ENCODE measurements around the gene GPR183. TPM values are rescaled to one million over a fixed set of nuclear protein-coding genes. Genes with fewer than 3 reads are reported as not detected.

GPR183 gene
- total and polyA plus RNA-seq, 4 donors = 1.7 to 25.3 (median 13.9) TPM

DNA sequence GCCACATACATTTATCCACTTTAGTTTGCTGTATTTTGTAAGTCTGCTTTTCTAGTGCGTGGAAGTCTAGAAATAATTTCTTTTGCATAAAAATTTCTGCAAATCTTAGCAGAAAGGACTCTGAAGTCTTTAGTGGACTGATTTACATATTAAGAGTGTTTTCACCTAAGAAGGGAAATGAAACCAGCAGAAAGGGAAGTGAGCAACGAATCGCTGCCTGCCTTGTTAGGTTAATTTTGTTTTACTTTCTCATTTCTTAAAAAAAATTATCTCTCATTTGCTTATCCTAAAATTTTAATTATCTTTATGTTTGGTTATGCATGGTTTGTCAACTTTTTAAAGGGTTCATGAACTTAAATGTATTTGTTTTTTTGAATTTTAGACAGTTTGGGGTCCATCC, 48.3 kb downstream of the GPR183 start:
- peaks cover 0 to 3% of the 10 kb centered on the region in 2 donors for H3K36me3 ChIP-seq (ENCODE audit: control insufficient read depth in 1 of 2, insufficient read depth in 2 of 2, low read length in 1 of 2)
- intact Hi-C loops (cut with DNase I) = no loop called here
- H3K27ac ChIP-seq (ENCODE audit: low read depth in 1 of 2, low read length in 2 of 2) = no peak overlapping the region
- WGBS, 2 donors = 91 to 92% methylated on average over 3 of the region's 3 CpGs
- no peaks in the 10 kb centered on the region for H3K9me3 ChIP-seq (ENCODE audit: control insufficient read depth, low read length)
- ATAC-seq (ENCODE audit: low FRiP score) (no peak), DNase-seq (no peak)
- H3K4me3 ChIP-seq (ENCODE audit: low read length in 2 of 2) = no peak overlapping the region
- no peaks in the 10 kb centered on the region for H3K4me1 ChIP-seq (ENCODE audit: control insufficient read depth in 1 of 2, insufficient read depth in 2 of 2, low read length in 2 of 2)
- H3K27me3 ChIP-seq (ENCODE audit: control insufficient read depth in 1 of 2, insufficient read depth in 2 of 2, low read length in 1 of 2) = no peaks in the 10 kb centered on the region

DNA sequence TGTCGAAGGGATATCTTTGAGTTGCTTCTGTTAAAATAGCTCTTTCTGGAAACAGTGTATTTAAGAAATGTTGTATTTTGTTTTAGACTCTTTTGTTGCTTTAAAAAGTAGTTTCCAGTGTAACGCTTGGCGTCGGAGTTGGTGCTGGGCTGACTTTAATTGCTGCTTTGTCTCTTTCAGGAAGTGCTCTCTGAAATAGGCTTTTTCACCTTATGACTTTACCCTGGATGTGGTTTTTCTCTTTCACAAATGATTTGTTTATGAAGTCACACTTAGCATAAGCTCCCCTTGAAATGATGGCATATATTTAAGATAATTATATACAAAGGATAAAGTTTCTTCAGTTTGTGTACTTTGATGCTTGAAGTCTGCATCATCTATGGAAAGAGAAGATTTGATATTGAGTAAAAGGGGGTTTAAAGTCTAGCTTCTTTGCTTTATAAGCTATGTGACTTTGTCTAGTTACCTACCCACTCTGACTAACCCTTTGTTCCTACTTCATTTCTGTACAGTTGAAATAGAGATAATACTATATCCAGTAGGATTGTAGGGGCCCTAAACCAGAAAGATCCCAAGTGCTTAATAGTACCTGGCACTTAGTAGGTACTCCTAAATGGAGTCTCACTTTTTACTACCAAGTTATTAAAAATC, 48.9 kb downstream of the GPR183 start, which contains the start of gene GPR18:
Gene GPR18, minus strand, starts transcription at position 170 of the 651 bp plus-strand sequence. CDS start 2,507 bp downstream, outside the sequence.
- Histone ChIP-seq H3K27ac (ENCODE audit: low read depth in 1 of 2, low read length in 2 of 2) (no peak within 1 kb of the TSS), H3K4me3 (ENCODE audit: low read length in 2 of 2) (no peak within 1 kb of the TSS)
- intact Hi-C loops (cut with DNase I) = no loop called here

DNA sequence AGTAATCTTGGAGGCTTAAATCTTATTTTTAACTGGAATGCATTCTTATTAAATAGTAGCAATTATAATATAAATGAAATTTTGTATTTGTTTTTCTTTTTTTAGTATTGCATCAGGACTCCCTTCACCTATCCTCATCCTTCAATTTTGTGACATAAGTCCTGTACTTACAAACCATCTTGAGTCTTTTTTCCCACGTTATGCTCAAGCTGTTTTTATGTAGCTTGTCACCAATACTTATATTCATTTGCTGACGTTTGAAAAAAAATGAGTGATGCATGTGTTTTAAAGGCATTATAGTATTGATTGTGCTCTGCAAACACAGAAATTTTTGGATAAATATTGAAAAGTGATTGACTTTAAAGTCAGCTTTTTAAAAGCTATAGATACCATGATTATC, 49.9 kb downstream of the GPR183 start:
- H3K9me3 ChIP-seq (ENCODE audit: control insufficient read depth, low read length) = no peaks in the 10 kb centered on the region
- H3K4me3 ChIP-seq (ENCODE audit: low read length in 2 of 2) = no peak overlapping the region
- peaks cover 0 to 3% of the 10 kb centered on the region in 2 donors for H3K36me3 ChIP-seq (ENCODE audit: control insufficient read depth in 1 of 2, insufficient read depth in 2 of 2, low read length in 1 of 2)
- no peak for DNase-seq
- intact Hi-C loops (cut with DNase I) = no loop called here
- ATAC-seq (ENCODE audit: low FRiP score) = no peak
- WGBS, 2 donors = 84 to 90% methylated on average over 2 of the region's 2 CpGs
- no peak overlapping the region for H3K27ac ChIP-seq (ENCODE audit: low read depth in 1 of 2, low read length in 2 of 2)
- H3K4me1 ChIP-seq (ENCODE audit: control insufficient read depth in 1 of 2, insufficient read depth in 2 of 2, low read length in 2 of 2) = no peaks in the 10 kb centered on the region
- no peaks in the 10 kb centered on the region for H3K27me3 ChIP-seq (ENCODE audit: control insufficient read depth in 1 of 2, insufficient read depth in 2 of 2, low read length in 1 of 2)

More for the DNA sequence above, 48.9 kb downstream of the GPR183 start, which contains the start of gene GPR18:
- Histone ChIP-seq H3K9me3 (ENCODE audit: control insufficient read depth, low read length) (no peaks in the 10 kb centered on the region), H3K27me3 (ENCODE audit: control insufficient read depth in 1 of 2, insufficient read depth in 2 of 2, low read length in 1 of 2) (no peaks in the 10 kb centered on the region), H3K4me1 (ENCODE audit: control insufficient read depth in 1 of 2, insufficient read depth in 2 of 2, low read length in 2 of 2) (no peaks in the 10 kb centered on the region), H3K36me3 (ENCODE audit: control insufficient read depth in 1 of 2, insufficient read depth in 2 of 2, low read length in 1 of 2) (peaks cover 0 to 3% of the 10 kb centered on the region in 2 donors)
- DNase-seq = no peak
- no peak for ATAC-seq (ENCODE audit: low FRiP score)
- WGBS, 2 donors = 86 to 90% methylated on average over 4 of the region's 4 CpGs

GRCh38 chr13:99256709-99257108, 50.5 kb downstream of the GPR183 start:
- no peak overlapping the region for H3K27ac ChIP-seq (ENCODE audit: low read depth in 1 of 2, low read length in 2 of 2)
- H3K9me3 ChIP-seq (ENCODE audit: control insufficient read depth, low read length) = no peaks in the 10 kb centered on the region
- H3K36me3 ChIP-seq (ENCODE audit: control insufficient read depth in 1 of 2, insufficient read depth in 2 of 2, low read length in 1 of 2) = peaks cover 0 to 3% of the 10 kb centered on the region in 2 donors
- DNase-seq = no peak
- H3K27me3 ChIP-seq (ENCODE audit: control insufficient read depth in 1 of 2, insufficient read depth in 2 of 2, low read length in 1 of 2) = no peaks in the 10 kb centered on the region
- no peak for ATAC-seq (ENCODE audit: low FRiP score)
- H3K4me1 ChIP-seq (ENCODE audit: control insufficient read depth in 1 of 2, insufficient read depth in 2 of 2, low read length in 2 of 2) = no peaks in the 10 kb centered on the region
- H3K4me3 ChIP-seq (ENCODE audit: low read length in 2 of 2) = no peak overlapping the region
- intact Hi-C loops (cut with DNase I) = no loop called here
- WGBS, 2 donors = 68 to 69% methylated on average over 3 of the region's 3 CpGs

- H3K27me3 ChIP-seq (ENCODE audit: control insufficient read depth in 1 of 2, insufficient read depth in 2 of 2, low read length in 1 of 2) = no peaks in the 10 kb centered on the region
- no peaks in the 10 kb centered on the region for H3K9me3 ChIP-seq (ENCODE audit: control insufficient read depth, low read length)
- DNase-seq = no peak
- H3K4me1 ChIP-seq (ENCODE audit: control insufficient read depth in 1 of 2, insufficient read depth in 2 of 2, low read length in 2 of 2) = no peaks in the 10 kb centered on the region
- no peak overlapping the region for H3K27ac ChIP-seq (ENCODE audit: low read depth in 1 of 2, low read length in 2 of 2)
- 92 to 93% methylated on average over 2 of the region's 2 CpGs for WGBS, 2 donors
- peaks cover 0 to 3% of the 10 kb centered on the region in 2 donors for H3K36me3 ChIP-seq (ENCODE audit: control insufficient read depth in 1 of 2, insufficient read depth in 2 of 2, low read length in 1 of 2)
- no peak for ATAC-seq (ENCODE audit: low FRiP score)
- no peak overlapping the region for H3K4me3 ChIP-seq (ENCODE audit: low read length in 2 of 2)
- intact Hi-C loops (cut with DNase I) = no loop called here
Measured at GRCh38 chr13:99256283-99256682, 50.9 kb downstream of the GPR183 start.

DNA sequence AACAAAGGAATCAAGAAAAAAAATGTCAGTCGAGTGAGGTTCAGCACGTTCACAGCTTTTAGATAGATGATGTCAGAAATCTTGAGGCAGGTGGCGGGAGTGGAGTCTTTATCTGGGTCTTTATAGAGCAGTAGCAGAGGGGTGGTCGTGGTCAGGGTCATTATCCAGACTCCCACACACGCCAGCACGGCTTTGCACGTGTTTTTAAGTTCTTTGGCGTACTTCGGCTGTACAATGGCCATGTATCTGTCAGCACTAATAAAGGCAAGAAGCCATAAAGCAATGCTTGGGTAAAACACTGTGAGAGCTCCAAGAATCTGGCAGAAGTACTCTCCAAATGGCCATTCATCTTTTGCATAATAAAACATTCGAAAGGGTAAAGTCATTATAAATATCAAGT, 51.9 kb downstream of the GPR183 start:
- no peak for ATAC-seq (ENCODE audit: low FRiP score)
- H3K27ac ChIP-seq (ENCODE audit: low read depth in 1 of 2, low read length in 2 of 2) = no peak overlapping the region
- H3K36me3 ChIP-seq (ENCODE audit: control insufficient read depth in 1 of 2, insufficient read depth in 2 of 2, low read length in 1 of 2) = peaks cover 0 to 3% of the 10 kb centered on the region in 2 donors
- no peaks in the 10 kb centered on the region for H3K4me1 ChIP-seq (ENCODE audit: control insufficient read depth in 1 of 2, insufficient read depth in 2 of 2, low read length in 2 of 2)
- no peaks in the 10 kb centered on the region for H3K9me3 ChIP-seq (ENCODE audit: control insufficient read depth, low read length)
- 53 to 66% methylated on average over 10 of the region's 10 CpGs for WGBS, 2 donors
- H3K27me3 ChIP-seq (ENCODE audit: control insufficient read depth in 1 of 2, insufficient read depth in 2 of 2, low read length in 1 of 2) = no peaks in the 10 kb centered on the region
- intact Hi-C loops (cut with DNase I) = no loop called here
- no peak overlapping the region for H3K4me3 ChIP-seq (ENCODE audit: low read length in 2 of 2)
- DNase-seq = no peak

DNA sequence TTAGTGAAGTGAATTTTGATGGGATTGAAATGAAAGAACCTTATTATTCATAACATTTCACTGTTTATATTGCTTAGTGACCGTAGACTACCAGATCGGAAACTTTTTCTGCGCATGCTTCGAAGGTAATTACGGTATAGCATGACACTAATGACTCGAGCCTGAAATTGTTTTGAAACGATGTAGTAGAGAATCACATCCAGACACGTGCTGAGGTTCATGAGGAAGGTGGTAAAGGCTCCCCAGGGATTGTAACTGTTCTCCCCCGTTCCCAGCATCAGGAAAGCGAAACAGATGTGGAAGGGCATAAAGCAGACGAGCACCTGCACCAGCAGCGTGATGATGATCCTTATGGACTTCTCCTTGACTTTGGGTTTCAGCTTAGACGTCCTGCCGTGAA, 52.4 kb downstream of the GPR183 start:
- no peaks in the 10 kb centered on the region for H3K9me3 ChIP-seq (ENCODE audit: control insufficient read depth, low read length)
- peaks cover 0 to 3% of the 10 kb centered on the region in 2 donors for H3K36me3 ChIP-seq (ENCODE audit: control insufficient read depth in 1 of 2, insufficient read depth in 2 of 2, low read length in 1 of 2)
- 86 to 91% methylated on average over 14 of the region's 14 CpGs for WGBS, 2 donors
- no peak overlapping the region for H3K4me3 ChIP-seq (ENCODE audit: low read length in 2 of 2)
- no peaks in the 10 kb centered on the region for H3K4me1 ChIP-seq (ENCODE audit: control insufficient read depth in 1 of 2, insufficient read depth in 2 of 2, low read length in 2 of 2)
- DNase-seq (no peak), ATAC-seq (ENCODE audit: low FRiP score) (no peak)
- H3K27me3 ChIP-seq (ENCODE audit: control insufficient read depth in 1 of 2, insufficient read depth in 2 of 2, low read length in 1 of 2) = no peaks in the 10 kb centered on the region
- intact Hi-C loops (cut with DNase I) = no loop called here
- H3K27ac ChIP-seq (ENCODE audit: low read depth in 1 of 2, low read length in 2 of 2) = no peak overlapping the region

DNA sequence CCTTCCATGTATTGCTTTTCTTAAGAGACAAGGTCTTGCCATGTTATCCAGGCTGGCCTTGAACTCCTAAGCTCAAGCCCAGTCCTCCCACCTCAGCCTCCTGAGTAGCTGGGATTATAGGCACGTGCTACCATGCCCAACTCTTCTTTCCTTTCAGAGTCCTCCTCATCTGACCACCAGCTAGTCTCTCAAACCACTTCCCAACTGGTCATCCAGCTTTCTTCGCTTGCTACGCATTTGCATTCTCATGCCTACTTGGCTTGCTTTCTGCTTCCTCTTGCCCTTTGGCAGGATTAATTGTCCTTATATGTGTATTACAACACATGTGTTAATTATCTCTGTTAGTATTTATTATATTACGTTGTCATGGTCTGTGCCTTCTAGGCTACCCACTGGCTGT, 55.3 kb downstream of the GPR183 start:
- no peaks in the 10 kb centered on the region for H3K27me3 ChIP-seq (ENCODE audit: control insufficient read depth in 1 of 2, insufficient read depth in 2 of 2, low read length in 1 of 2)
- H3K4me3 ChIP-seq (ENCODE audit: low read length in 2 of 2) = no peak overlapping the region
- no peaks in the 10 kb centered on the region for H3K36me3 ChIP-seq (ENCODE audit: control insufficient read depth in 1 of 2, insufficient read depth in 2 of 2, low read length in 1 of 2)
- no peak overlapping the region for H3K27ac ChIP-seq (ENCODE audit: low read depth in 1 of 2, low read length in 2 of 2)
- no peaks in the 10 kb centered on the region for H3K4me1 ChIP-seq (ENCODE audit: control insufficient read depth in 1 of 2, insufficient read depth in 2 of 2, low read length in 2 of 2)
- 93 to 95% methylated on average over 4 of the region's 4 CpGs for whole genome bisulfite sequencing, 2 donors
- no peak for DNase-seq
- ATAC-seq (ENCODE audit: low FRiP score) = no peak
- intact Hi-C loops (cut with DNase I) = no loop called here
- no peaks in the 10 kb centered on the region for H3K9me3 ChIP-seq (ENCODE audit: control insufficient read depth, low read length)

Measured in aorta (tissue), 5 donors.